Esophagus squamous epithelium (tissue), 4 donors: ENCODE measurements around the gene NID1.

Experiments
- POLR2A ChIP-seq, 4 donors: fragments of 450-650 bp; IDR thresholded peaks; one replicate each; pipeline ENCODE4 v1.6.1; 2017; ENCODE audit warnings: antibody characterized with exemption in 4 of 4, mild to moderate bottlenecking in 4 of 4, moderate library complexity in 3 of 4
- TF ChIP-seq, protein P1 (sequence below), 6 experiments: fragments of 450-650 bp in 4 of 6; fragments of 200-600 bp in 2 of 6; sonication (generic) in 2 of 6; IDR thresholded peaks; one replicate each; pipeline ENCODE4 v1.5.1; 2016 to 2019; ENCODE audit warnings: antibody characterized with exemption in 6 of 6, mild to moderate bottlenecking in 4 of 6, moderate library complexity in 4 of 6

DNA sequence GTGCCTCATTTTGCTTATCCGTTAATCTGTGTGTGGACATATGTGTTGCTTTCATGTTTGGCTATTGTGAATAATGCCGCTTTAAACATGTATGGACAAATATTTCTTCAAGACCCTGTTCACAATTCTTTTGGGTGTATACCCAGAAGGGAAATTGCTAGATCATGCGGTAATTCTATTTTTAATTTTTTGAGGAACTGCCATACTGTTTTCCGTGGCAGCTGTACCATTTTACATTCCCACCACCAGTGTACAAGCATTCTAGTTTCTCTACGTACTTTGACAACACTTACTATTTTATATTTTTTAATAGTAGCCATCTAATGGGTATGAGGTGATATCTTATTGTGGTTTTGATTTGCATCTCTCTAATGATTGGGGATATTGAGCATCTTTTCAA, 7.1 kb upstream of the NID1 start:
- TF ChIP-seq, protein P1, sequence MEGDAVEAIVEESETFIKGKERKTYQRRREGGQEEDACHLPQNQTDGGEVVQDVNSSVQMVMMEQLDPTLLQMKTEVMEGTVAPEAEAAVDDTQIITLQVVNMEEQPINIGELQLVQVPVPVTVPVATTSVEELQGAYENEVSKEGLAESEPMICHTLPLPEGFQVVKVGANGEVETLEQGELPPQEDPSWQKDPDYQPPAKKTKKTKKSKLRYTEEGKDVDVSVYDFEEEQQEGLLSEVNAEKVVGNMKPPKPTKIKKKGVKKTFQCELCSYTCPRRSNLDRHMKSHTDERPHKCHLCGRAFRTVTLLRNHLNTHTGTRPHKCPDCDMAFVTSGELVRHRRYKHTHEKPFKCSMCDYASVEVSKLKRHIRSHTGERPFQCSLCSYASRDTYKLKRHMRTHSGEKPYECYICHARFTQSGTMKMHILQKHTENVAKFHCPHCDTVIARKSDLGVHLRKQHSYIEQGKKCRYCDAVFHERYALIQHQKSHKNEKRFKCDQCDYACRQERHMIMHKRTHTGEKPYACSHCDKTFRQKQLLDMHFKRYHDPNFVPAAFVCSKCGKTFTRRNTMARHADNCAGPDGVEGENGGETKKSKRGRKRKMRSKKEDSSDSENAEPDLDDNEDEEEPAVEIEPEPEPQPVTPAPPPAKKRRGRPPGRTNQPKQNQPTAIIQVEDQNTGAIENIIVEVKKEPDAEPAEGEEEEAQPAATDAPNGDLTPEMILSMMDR (IDR thresholded peaks at IDR 0.05) = no peak
- no peak for TF ChIP-seq POLR2A (IDR thresholded peaks at IDR 0.05)
